Astrocyte of the hippocampus (primary cell): ENCODE results near the gene GPR55.
A peak's percentile ranks its signal among the peaks of the same experiment; 100 is the strongest.

Source experiments
- DNase-seq: peaks from one replicate; pipeline ENCODE4 v3.0.0; 2011; ENCODE audit warnings: low read depth, low spot score

The GPR55 gene

GRCh38 chr2:230919681-230920080 lies 5.4 kb downstream of the GPR55 start:
- no peak for DNase-seq

- DNase-seq: no peak
Measured at GRCh38 chr2:230919240-230919639, 5.8 kb downstream of the GPR55 start.

- DNase-seq: no peak
Measured at GRCh38 chr2:230916218-230916617, 8.8 kb downstream of the GPR55 start.

GRCh38 chr2:230915319-230915718 lies 9.7 kb downstream of the GPR55 start:
- DNase-seq: no peak

- DNase-seq: no peak
Measured at GRCh38 chr2:230914886-230915285, 10.2 kb downstream of the GPR55 start.

GRCh38 chr2:230913406-230914143 lies 11.5 kb downstream of the GPR55 start:
- DNase-seq: no peak

- no peak for DNase-seq
Measured at GRCh38 chr2:230912724-230913123, 12.3 kb downstream of the GPR55 start.

GRCh38 chr2:230912046-230912445 lies 13.0 kb downstream of the GPR55 start:
- DNase-seq: no peak

- DNase-seq: no peak
Measured at GRCh38 chr2:230910546-230911177, 14.4 kb downstream of the GPR55 start.

GRCh38 chr2:230909841-230910545 lies 15.0 kb downstream of the GPR55 start:
- no peak for DNase-seq

- peak; percentile 40 for DNase-seq
Measured at GRCh38 chr2:230908595-230909191, 16.3 kb downstream of the GPR55 start.

- DNase-seq: no peak
Measured at GRCh38 chr2:230908092-230908594, 16.9 kb downstream of the GPR55 start.

GRCh38 chr2:230907361-230908091 lies 17.5 kb downstream of the GPR55 start:
- DNase-seq: no peak

GRCh38 chr2:230906471-230907230 lies 18.4 kb downstream of the GPR55 start:
- no peak for DNase-seq

GRCh38 chr2:230905448-230906421 lies 19.3 kb downstream of the GPR55 start:
- DNase-seq: peak; percentile 20

GRCh38 chr2:230904856-230905447 lies 20.1 kb downstream of the GPR55 start:
- no peak for DNase-seq

GRCh38 chr2:230903231-230904150 lies 21.6 kb downstream of the GPR55 start:
- no peak for DNase-seq
